Activated CD4-positive, alpha-beta T cell treated with anti-CD3 and anti-CD28 coated beads for 1 hour (primary cell): ENCODE measurements around the gene GPSM1.

ENCODE experiments used
- DNase-seq: peaks from one replicate; pipeline ENCODE4 v3.0.0-alpha.2; 2020

GPSM1 gene

DNA sequence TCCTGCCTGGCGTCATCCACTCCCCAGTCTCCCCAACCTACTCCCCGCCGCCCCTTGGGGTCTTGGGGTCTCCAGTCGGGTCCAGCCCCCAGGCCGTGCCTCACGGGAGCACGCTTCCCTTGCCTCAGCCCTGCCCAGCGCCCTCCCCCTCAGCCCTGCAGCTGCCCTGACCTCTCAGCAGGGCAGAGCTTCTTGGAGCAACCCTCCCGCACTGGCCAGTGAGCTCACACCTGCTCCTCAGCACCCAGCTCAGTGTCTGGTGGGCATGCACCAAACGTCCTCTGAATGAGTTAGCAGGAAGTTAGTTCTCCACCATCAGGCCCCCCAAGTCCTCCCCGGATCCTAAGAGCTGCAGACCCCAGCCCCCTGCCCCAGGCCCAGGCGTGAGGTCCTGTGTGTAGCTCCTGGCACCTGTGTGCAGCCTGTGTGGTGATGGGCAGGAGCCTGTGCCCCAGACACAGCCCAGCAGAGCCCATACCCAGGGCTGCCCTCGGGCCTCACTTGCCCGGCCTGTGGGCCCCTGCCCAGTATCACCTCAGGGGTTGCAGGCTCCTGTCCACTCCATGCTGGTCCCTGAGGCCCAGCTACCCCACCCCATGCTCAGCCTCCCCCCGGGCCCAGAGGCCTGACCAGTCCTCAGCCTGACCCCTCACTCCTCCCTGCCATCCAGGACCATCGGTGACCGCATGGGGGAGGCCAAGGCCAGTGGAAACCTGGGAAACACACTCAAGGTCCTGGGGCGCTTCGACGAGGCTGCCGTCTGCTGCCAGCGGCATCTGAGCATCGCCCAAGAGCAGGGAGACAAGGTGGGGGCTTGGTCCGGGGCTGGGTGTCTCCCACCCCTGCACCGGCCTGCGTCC, 8.2 kb downstream of the GPSM1 start:
- DNase-seq: no peak

DNA sequence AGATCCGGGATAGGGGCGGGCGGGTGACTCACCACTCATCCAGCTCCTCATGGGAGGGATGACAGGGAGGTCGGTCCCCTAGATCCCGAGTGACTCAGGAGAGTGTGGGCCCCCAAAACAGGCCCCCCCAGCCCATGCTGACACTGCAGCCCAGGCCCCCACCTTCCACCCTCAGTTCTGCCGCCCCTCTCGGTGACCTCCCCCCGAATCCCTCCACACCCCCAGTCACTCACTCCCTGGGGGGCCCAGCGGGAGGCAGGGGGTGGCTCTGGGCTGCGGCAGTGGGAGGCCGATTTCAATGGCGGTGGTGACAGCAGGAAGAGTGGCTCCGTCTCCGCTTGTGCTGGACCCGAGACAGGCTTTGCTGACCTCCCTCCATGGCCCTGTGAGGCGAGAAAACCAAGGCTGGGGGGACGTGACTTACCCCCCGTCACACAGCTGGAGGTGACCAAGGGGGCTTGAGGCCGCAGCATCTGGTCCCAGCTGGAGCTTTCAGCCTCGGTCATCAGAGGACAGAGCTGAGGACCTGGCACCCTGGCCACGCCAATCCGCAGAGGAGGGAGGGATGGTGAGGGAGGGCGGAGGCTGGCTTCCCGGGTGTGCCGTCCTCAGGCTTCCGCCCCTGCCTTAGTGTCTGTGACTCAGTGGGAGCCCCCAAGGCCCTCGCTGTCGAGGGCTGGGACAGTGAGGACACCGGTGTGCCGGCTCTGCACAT, 9.0 kb downstream of the GPSM1 start:
- no peak for DNase-seq

DNA sequence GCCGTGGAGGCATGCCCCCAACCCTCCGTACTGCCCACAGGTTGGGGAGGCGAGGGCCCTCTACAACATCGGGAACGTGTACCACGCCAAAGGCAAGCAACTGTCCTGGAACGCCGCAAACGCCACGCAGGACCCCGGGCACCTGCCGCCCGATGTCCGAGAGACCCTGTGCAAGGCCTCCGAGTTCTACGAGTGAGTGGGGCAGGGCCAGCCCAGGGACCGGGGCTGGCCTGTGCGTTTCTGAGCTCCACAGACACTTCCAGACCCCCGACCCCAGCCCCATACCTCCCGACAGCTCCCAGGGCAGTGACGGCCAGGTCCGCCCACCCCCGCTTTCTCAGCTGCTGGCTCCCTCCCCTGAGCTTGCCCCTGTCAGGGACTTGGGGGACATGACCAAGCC, 9.5 kb downstream of the GPSM1 start:
- DNase-seq: no peak

DNA sequence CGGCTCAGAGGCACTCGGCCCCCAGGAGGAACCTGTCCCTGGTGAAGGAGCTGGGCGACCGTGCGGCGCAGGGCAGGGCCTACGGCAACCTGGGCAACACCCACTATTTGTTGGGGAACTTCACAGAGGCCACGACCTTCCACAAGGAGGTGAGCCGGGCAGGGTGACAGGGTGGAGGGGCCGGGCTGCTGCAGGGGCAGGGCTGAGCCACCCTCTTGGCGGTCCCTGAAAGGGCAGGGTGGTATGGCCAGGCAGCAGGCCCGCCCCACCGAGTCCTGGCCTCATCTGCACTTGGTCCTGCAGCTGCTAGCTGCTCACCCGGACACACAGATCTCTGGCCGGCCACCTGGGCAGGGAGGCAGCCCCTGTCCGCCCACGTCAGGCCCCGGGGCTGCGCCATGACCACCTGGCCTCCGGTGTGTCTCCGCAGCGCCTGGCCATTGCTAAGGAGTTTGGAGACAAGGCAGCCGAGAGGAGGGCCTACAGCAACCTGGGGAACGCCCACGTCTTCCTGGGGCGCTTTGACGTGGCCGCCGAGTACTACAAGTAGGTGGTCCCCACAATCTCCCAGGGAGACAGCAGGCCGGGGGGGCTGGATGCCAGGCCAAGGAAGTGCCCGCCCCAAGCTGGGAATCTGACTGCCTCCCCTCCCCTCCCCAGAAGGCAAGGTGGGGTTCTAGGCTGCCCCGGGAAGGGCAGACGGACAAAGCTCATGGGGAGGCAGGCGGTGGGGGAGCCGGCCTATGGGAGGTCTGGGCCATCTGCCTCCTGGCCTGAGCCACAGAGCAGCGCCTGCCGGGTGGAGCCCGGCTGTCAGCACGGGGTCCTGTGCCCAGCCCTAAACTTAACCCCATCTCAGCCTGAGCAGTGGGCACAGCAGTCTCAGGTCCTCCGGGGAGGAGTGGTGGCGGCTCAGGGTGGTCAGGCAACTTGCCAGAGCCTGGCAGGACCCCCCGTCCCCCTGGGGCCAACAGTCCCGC, 10.4 kb downstream of the GPSM1 start:
- DNase-seq: no peak

DNA sequence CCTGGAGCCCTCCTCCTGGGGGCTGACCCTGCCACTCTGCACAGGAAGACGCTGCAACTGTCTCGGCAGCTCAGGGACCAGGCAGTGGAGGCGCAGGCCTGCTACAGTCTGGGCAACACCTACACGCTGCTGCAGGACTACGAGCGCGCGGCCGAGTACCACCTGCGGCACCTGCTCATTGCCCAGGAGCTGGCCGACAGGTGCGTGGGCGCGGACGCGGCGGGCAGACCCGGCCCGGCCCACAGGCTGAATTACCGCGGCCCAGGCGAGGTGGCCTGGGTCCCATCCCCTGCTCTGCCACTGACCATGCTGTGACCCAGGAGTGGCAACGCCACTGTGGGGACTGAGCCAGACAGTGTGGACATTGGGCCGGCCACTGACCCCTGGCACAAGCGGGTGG, 11.2 kb downstream of the GPSM1 start:
- DNase-seq: no peak

DNA sequence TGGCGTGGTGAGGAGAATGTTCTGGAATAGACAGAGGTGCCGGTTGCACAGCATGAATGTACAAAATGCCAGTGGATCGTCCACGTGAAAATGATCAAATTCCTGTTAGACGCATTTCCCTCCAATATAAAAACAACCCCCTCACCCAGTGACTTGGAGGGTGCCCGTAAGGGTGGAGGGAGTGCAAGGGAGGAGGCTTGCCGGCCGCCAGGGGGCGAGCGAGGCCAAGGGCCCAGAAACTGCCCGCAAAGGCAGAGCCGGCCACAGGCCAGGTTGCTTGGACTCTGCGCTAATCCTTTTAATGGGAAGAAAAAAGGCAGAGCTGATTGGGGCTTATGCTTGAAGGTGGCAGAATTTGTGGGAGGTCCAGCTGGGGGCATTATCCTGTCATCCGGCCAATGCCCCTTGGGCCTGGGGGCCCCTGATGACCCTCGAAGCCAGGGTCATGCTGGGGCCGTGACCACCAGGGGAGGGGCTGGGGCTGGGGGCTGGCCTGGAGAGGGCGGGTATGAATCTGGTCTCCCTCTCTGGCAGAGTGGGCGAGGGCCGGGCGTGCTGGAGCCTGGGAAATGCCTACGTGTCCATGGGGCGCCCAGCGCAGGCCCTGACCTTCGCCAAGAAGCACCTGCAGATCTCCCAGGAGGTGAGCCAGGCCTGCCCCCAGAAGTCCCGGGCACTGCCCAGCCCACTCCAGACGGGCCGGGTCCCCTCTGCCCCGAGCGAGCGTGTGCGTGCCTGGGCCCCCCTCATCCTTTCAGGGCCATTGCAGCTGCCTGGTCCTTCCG, 12.0 kb downstream of the GPSM1 start:
- no peak for DNase-seq

DNA sequence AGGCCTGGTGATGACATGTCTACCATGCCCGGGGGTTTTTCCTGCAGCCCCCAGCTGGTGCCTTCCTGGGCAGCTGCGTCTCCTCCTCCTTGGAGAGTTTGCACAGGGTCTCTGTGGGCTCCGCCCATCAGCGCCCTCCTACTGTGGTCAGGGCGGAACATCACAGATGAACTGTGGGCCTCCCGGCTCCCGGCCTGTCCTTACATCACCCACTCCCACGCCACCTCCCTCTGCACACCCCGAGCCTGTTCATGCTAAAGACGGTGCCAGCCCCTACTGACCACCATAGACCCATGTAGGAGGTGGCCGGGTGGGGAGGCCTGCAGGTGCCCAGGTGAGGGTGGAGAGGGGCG, 12.6 kb downstream of the GPSM1 start:
- DNase-seq: no peak

DNA sequence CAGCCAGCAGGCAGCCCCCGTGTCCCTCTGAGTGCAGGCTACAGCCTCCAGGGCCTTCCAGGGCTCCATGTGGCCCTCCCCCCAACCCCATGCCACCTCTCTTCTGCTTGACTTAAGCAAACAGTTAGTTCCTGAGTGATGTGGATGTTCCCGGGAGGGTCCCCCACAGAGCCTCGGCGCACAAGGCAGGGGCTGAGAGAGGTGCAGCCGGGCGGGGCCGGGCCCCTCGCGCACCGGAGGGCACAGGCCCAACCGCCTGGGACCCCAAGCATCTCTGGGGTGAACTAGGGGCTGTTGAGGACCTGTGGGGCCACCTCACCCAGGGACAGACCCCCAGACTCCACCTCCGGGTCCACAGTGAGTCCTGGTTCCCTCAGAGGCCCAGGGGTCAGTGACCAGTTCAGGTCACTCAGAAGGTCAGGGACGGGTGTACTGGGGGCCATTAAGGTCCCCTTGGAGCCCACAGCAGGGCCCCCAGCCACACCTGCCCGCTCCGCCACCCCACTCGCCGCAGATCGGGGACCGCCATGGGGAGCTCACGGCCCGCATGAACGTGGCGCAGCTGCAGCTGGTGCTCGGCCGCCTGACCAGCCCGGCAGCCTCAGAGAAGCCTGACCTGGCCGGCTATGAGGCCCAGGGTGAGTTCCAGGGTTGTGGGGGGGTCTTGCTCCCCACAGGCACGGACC, 13.2 kb downstream of the GPSM1 start:
- no peak for DNase-seq

DNA sequence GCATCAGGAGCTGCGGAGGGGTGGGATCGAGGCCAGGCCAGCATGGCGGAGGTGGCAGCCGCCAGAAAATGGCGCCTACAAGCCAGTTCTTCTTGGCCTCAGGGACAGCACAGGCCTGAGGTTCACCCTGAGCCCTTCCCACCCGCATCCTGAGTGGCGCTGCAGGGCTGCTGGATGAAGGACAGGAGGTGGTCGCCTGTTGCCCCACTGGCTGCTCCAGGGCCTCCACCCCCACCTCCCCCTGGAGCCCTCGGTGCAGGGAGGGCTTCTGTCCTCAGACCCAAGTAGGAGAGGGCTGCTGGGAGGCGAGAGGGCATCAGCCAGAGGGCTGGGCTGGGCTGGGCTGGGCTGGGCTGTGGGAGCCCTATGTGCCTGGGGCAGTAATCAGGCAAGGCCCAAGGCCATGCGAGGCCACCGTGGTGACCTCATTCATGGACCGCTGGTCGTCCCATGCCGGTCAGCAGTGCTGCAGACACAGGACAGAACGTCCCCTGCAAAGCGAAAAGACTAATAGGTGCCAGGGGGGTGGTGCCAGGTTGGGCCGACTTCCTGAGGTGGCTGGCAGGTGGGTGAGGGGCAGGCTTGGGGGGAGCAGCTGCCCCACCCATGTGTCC, 13.8 kb downstream of the GPSM1 start:
- DNase-seq: no peak

DNA sequence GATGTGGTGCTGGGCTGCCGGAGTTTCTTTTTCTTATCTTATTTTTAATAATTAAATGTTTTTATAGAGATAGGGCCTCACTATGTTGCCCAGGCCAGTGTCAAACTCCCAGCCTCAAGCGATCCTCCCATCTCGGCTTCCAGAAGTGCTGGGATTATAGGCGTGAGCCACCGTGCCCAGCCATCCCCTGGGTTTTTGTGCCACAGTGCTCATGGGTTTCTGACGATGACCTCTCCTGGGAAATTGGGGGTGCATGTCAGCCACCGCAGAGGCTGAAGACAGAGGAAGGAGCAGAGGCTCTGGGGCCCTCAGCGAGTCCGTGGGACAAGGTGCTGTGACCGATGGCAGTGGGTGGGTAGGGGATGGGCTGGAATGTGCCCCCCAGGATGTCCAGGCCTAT, 14.4 kb downstream of the GPSM1 start:
- no peak for DNase-seq

DNA sequence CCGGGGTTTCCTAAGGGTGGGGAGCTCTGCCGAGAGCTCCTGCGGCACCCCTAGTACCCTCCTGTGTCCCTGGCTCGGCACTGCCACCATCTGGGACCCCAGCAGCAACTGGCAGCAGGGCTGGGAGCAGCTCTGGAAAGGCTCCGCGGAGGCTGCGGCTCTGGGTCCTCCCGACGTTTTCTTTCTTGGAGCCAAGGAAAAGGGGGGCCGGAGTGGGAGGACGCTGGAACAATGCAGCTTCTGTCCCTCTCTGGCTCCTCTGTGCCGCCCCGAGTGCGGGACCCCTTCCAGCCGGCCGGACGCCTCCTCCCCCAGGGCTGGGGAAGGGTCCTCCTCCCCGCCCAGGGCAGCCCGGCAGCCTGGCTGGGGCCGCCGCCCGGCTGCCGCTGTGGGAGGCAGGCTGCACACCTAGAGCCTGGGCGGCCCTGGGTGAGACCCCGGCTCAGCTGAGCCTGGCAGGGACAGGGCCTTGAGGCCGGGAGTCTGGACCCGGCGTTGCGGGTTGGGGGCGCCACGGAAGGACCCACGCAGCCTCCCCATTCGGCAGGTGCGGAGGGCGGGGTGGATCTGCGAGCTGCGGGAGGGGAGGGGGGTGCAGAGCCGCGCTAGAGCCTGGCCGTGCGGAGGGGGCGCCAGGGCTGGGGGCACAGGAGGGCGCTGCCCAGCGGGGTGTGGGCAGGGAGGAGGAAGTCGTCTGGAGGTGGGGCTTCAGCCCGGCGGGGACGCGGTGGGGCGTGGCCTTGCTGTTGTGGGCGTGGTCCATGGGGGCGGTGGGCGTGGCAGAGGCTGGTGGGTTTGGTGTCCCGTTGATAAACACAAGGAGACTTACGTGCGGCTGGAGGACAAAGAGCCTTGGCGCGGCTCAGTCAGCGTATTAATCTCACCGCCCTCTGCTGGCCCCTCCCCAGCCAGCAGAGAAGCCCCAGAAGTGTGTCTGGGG, 15.1 kb downstream of the GPSM1 start:
- peak; percentile 47 for DNase-seq

DNA sequence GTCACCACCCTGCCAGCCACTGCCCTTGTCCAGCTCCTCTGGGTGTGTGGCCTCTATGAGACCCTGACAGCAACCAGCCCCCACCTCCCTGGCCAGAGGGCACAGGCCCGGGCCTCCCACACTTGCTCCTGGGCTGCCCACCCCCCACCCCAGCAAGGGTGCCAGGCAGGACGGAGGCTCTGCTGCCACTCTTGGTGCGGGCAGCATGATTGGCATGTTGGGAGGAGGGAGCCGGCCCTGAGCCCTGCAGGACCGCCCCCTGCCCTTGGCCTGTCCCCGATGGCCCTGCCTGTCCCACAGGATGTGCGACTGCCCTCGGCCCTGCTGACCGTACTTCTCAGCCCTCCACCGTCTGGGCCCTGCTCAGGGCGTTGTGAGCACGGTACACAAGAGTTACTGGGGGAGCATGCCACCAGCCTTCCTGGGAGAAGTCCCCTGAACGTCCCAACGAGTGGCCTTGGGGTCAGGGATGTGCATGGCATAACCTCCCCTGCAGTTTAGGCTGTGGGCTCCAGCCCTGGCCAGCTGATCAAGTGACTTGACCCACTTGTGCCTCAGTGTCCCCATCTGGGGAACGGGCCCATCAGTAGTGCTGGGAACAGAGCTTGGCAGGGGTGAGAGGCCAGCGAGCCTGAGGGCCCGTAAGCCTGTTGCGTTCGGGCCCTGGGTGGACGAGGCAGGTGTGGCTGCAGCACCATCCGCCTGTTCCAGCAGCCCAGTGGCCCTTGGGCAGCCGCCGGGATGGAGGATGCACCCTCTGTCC, 16.0 kb downstream of the GPSM1 start:
- DNase-seq: no peak

DNA sequence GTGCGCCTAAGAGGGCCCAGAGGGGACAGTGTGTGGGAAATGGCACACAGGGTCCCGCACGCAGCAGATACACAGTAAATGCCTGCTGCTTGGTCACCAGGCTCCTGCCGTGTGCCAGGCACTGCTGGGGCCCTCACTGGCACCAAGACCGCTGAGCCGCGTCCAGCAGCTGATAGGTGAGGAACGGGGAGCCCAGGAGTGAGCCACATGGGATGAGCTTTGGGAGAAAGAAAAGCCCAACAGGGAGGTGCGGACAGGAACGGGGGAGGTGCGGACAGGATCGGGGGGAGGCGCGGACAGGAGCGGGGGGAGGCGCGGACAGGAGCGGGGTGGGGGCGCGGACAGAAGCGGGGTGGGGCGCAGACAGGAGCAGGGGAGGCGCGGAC, 16.5 kb downstream of the GPSM1 start:
- DNase-seq: no peak

DNA sequence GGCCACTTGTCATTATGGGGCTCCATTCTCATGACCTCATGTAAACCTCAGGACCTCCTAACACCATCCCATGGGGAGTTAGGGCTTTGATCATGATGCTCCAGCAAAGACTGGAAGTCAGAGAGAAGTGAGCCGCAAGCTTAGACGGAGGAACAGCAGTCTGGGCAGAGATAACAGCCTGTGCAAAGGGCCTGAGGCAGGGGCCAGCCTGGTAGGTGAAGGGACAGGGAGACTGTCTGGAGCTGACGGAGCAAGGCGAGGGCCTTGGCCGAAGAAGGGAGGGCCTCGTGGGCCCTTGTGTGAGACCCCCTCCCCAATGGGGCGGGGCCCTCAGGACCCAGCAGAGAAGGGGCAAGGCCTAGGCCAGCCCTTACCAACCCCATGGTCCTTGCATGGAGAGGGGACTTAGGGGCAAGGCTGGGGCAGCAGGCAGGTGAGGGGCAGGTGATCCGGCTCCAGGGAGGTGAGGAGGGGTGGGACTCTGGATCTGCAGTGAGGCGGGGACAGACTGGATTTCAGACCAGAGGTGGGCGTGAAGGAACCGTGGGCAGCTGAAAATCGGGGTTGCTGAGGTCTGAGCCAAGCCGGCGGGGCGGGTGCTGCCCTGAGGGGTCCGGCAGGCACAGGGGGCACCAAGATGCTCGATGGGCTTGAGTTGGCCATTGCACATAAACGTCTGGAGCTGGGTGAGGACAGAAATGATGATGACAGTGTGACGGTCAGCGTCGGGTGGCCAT, 17.4 kb downstream of the GPSM1 start:
- DNase-seq: no peak

DNA sequence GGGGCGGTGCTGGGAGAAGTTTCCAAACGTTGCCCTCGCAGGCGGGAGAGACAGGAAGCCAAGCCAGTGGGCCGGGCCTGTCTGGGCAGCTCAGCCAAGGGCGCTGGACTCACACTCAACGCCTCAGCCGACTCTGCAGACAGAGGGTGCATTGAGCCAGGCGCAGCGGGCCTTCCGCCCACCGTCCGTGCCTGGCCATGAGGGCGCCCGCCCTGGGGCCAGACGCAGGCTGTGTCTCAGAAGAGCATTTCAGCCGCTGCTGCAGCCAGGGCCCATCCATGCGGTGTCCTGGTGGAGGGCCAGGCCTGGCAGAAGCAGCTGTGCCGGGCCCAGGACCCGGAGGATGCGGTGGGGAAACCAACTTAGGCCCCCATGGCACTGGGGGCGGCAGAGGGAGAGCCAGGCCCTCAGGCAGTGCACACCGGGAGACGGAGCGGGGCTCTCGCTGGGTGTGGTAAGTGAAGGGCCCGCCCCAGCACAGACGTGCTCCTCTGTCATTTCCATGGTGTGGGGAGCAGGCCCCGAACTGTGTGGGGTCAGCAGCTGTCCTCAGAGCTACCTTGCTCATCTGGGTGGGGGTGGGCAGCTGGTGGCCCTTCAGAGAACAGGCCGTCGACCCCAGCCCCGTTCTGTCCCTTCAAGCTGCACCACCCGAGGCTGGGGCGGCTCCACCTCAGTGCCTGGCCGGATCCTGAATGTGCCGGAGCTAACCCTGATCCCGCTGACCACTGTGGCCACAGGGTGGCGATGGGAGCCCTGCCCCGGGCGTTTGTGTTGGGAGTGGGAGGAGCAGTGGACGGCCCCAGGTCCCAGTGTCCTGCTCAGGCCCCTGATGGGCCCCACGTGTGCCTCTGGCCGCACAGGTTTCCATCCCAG, 18.2 kb downstream of the GPSM1 start:
- no peak for DNase-seq

DNA sequence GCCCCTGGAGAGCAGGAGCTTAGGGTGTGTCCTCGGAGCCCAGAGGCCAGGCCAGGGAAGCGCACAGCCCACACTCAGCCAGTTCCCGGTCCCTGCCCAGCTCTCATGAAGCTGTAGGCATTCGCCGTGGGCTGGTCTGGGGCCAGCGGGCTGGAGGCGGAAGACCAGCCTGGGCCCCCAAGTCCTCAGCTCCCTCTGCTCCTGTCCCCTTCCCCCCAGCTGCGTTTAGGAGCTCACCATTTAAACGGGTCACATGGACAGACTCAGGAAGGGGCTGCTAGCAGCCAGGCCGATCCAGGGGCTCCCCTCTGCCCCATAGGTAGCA, 18.8 kb downstream of the GPSM1 start:
- no peak for DNase-seq

DNA sequence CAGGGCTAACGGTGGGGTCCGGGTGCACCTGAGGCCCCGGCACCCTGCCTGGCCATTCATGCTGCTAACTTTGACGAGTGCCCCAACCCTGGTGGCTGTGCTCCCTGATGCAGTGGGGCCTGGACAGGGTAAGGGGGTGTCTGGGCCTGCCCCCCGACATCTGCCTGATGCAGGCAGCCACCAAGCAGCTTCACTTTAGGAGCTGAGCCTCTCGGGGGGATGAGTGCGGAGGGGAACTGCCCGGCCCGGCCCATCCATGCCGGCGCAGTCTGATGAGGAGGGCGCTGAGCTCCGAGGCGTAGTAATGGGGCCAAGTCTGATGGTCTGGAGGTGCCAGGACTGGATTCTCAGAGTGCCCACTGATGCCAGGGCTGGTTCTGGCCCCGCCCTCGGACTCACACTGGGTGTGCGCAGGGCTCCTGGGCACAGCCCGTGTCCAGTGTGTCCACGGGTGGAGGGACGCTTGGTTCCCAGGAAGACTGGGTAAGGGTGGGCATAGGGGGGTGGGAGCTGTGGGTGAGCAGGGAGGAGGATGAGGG, 19.7 kb downstream of the GPSM1 start:
- no peak for DNase-seq
